Measurements from ENCODE around the gene ARFGEF3. TPM values are rescaled to one million over a fixed set of nuclear protein-coding genes. Genes with fewer than 3 reads are reported as not detected.

Gene ARFGEF3
- total RNA-seq, 1 experiment from 2014 or later, result 20.1 TPM

GRCh38 chr6:138119976-138120375, 41.8 kb upstream of the ARFGEF3 start:
- no peak overlapping the region for H3K4me3 Mint-ChIP-seq
- DNase-seq (ENCODE audit: low spot score) (no peak), ATAC-seq (no peak)
- POLR2A ChIA-PET, result no interaction called here
- H3K9me3 Mint-ChIP-seq, result peaks cover 24% of the 10 kb centered on the region
- H3K27ac Mint-ChIP-seq, result no peak overlapping the region
- peaks cover 4% of the 10 kb centered on the region for H3K36me3 Mint-ChIP-seq
- no peaks in the 10 kb centered on the region for H3K27me3 Mint-ChIP-seq (ENCODE audit: low read depth)
- CTCF ChIA-PET, result interaction anchor here (1.2 to 1.3 kb wide), 2 partner anchors 159 to 284 kb away, joined by 4 read pairs; partner anchors contain the start of gene HEBP2
- H3K4me1 Mint-ChIP-seq, result peaks cover 6% of the 10 kb centered on the region
- TF ChIP-seq HMGA2 (CRISPR knock-in tag; IDR thresholded peaks at IDR 0.05) (no peak), ETV6 (CRISPR knock-in tag; IDR thresholded peaks at IDR 0.05) (no peak), CREB1 (CRISPR knock-in tag; IDR thresholded peaks at IDR 0.05) (no peak), ZNF532 (CRISPR knock-in tag; IDR thresholded peaks at IDR 0.05; ENCODE audit: borderline replicate concordance) (no peak), ZBTB21 (CRISPR knock-in tag; IDR thresholded peaks at IDR 0.05; ENCODE audit: borderline replicate concordance) (no peak), OVOL2 (CRISPR knock-in tag; IDR thresholded peaks at IDR 0.05; ENCODE audit: borderline replicate concordance) (no peak), TEAD1 (CRISPR knock-in tag; IDR thresholded peaks at IDR 0.05) (no peak), NR3C1 (CRISPR knock-in tag; conservative IDR thresholded peaks at IDR 0.05; ENCODE audit: low read depth) (no peak), GTF2I (CRISPR knock-in tag; conservative IDR thresholded peaks at IDR 0.05) (no peak), ZSCAN18 (CRISPR knock-in tag; IDR thresholded peaks at IDR 0.05) (no peak), ATF1 (CRISPR knock-in tag; IDR thresholded peaks at IDR 0.05) (no peak), CTCF (IDR thresholded peaks at IDR 0.05) (no peak), AR (CRISPR knock-in tag; IDR thresholded peaks at IDR 0.05) (no peak), GRHL2 (CRISPR knock-in tag; IDR thresholded peaks at IDR 0.05; ENCODE audit: insufficient replicate concordance, severe bottlenecking) (no peak)

- Mint-ChIP-seq H3K27ac (no peak overlapping the region), H3K4me1 (peaks cover 5% of the 10 kb centered on the region; the same call in 1 of the 2 replicates), H3K9me3 (peaks cover 17% of the 10 kb centered on the region), H3K4me3 (no peak overlapping the region), H3K27me3 (ENCODE audit: low read depth) (no peaks in the 10 kb centered on the region), H3K36me3 (peaks cover 4% of the 10 kb centered on the region)
- POLR2A ChIA-PET, result no interaction called here
- ATAC-seq, result no peak
- no peak for DNase-seq (ENCODE audit: low spot score)
- CTCF ChIA-PET, result no interaction called here
- no peak for TF ChIP-seq MYBL2 (CRISPR knock-in tag; IDR thresholded peaks at IDR 0.05)
- TF ChIP-seq MAX (CRISPR knock-in tag; IDR thresholded peaks at IDR 0.05), result no peak
- TF ChIP-seq ZNF671 (CRISPR knock-in tag; IDR thresholded peaks at IDR 0.05), result no peak
- TF ChIP-seq NFATC4 (CRISPR knock-in tag; IDR thresholded peaks at IDR 0.05), result no peak
- TF ChIP-seq ZMAT4 (CRISPR knock-in tag; IDR thresholded peaks at IDR 0.05), result no peak
- TF ChIP-seq ZNF263 (CRISPR knock-in tag; IDR thresholded peaks at IDR 0.05; ENCODE audit: low read depth), result no peak
- TF ChIP-seq NR3C1 (CRISPR knock-in tag; conservative IDR thresholded peaks at IDR 0.05; ENCODE audit: low read depth), result no peak
- TF ChIP-seq ATF3 (CRISPR knock-in tag; conservative IDR thresholded peaks at IDR 0.05), result no peak
- TF ChIP-seq E2F4 (CRISPR knock-in tag; IDR thresholded peaks at IDR 0.05; ENCODE audit: borderline replicate concordance, low read depth), result no peak
- no peak for TF ChIP-seq ZNF232 (CRISPR knock-in tag; IDR thresholded peaks at IDR 0.05)
- no peak for TF ChIP-seq ETV6 (CRISPR knock-in tag; IDR thresholded peaks at IDR 0.05)
- no peak for TF ChIP-seq HMGA2 (CRISPR knock-in tag; IDR thresholded peaks at IDR 0.05)
- no peak for TF ChIP-seq SOX15 (CRISPR knock-in tag; IDR thresholded peaks at IDR 0.05)
These were observed 37.6 kb upstream of the ARFGEF3 start for GRCh38 chr6:138124096-138124495.
